WTC11 (cell line): ENCODE results near the gene CABP1. TPM values are rescaled to one million over a fixed set of nuclear protein-coding genes. Genes with fewer than 3 reads are reported as not detected.
"Not testable (repeated sequence)": the region's sequence is repeated elsewhere in the genome, so short reads cannot be mapped to it uniquely, and the experiment has no call there.

Experiments
- ATAC-seq: fragments of 200-7000 bp; cut with Tn5 transposase; 2 replicates; pipeline ENCODE4 v1.10.0; 2021; ENCODE audit warnings: mild to moderate bottlenecking, moderate library complexity
- CTCF ChIA-PET: fragments of 300-600 bp; sonication (Branson Sonifier 250); formaldehyde crosslinking; loops from one replicate; lab custom pipeline; 2021; ENCODE audit warnings: antibody characterized with exemption; lab: Charles Lee
- POLR2A ChIA-PET: fragments of 350-600 bp; sonication (Branson Sonifier 250); formaldehyde crosslinking; loops from one replicate; lab custom pipeline; 2021; ENCODE audit warnings: antibody characterized with exemption; lab: Charles Lee
- DNase-seq: peaks from one replicate; pipeline ENCODE4 v3.0.0; 2021; ENCODE audit warnings: low spot score
- H3K27ac Mint-ChIP-seq: 2 replicates; pipeline ENCODE4 v1.8.0; 2021; ENCODE audit warnings: mixed read lengths
- H3K27me3 Mint-ChIP-seq: 2 replicates; pipeline ENCODE4 v1.8.0; 2021; ENCODE audit warnings: low read depth, mild to moderate bottlenecking, moderate library complexity, mixed read lengths
- H3K36me3 Mint-ChIP-seq: 2 replicates; pipeline ENCODE4 v1.8.0; 2021; ENCODE audit warnings: mixed read lengths
- H3K4me1 Mint-ChIP-seq: 2 replicates; pipeline ENCODE4 v1.8.0; 2022; ENCODE audit warnings: mixed read lengths
- H3K4me3 Mint-ChIP-seq: 2 replicates; pipeline ENCODE4 v1.8.0; 2021; ENCODE audit warnings: mild to moderate bottlenecking, moderate library complexity, mixed read lengths
- H3K9me3 Mint-ChIP-seq: 2 replicates; pipeline ENCODE4 v1.8.0; 2021; ENCODE audit warnings: mixed read lengths
- CREB1 ChIP-seq: sonication (generic); formaldehyde crosslinking; IDR thresholded peaks from 2 replicates; pipeline ENCODE4 v1.8.0; 2023; ENCODE audit warnings: mild to moderate bottlenecking, missing genetic modification reagents
- CREM ChIP-seq: sonication (generic); formaldehyde crosslinking; IDR thresholded peaks from 2 replicates; pipeline ENCODE4 v1.8.1; 2022; ENCODE audit warnings: mild to moderate bottlenecking, missing genetic modification reagents, moderate library complexity
- FOXK1 ChIP-seq: sonication (generic); formaldehyde crosslinking; IDR thresholded peaks from 2 replicates; pipeline ENCODE4 v1.8.0; 2022; ENCODE audit warnings: mild to moderate bottlenecking, moderate library complexity, missing genetic modification reagents
- GTF2I ChIP-seq: fragments of 250-450 bp; sonication (Bioruptor Pico); conservative IDR thresholded peaks from 2 replicates; pipeline ENCODE4 v1.4.0; 2021; ENCODE audit warnings: mild to moderate bottlenecking
- IRF1 ChIP-seq: sonication (generic); formaldehyde crosslinking; IDR thresholded peaks from 2 replicates; pipeline ENCODE4 v1.8.0; 2023; ENCODE audit warnings: missing genetic modification reagents
- KAT7 ChIP-seq: sonication (generic); formaldehyde crosslinking; IDR thresholded peaks from 2 replicates; pipeline ENCODE4 v1.8.1; 2023; ENCODE audit warnings: missing genetic modification reagents, mild to moderate bottlenecking, borderline replicate concordance
- NFATC4 ChIP-seq: fragments of 250-450 bp; sonication (Bioruptor Pico); IDR thresholded peaks from 2 replicates; pipeline ENCODE4 v1.9.0; 2021; ENCODE audit warnings: mild to moderate bottlenecking
- NFE2L1 ChIP-seq: sonication (generic); formaldehyde crosslinking; IDR thresholded peaks from 2 replicates; pipeline ENCODE4 v1.8.1; 2023; ENCODE audit warnings: missing genetic modification reagents
- OVOL2 ChIP-seq: fragments of 250-450 bp; sonication (Bioruptor Pico); IDR thresholded peaks from 2 replicates; pipeline ENCODE4 v1.9.0; 2021; ENCODE audit warnings: mild to moderate bottlenecking, borderline replicate concordance
- RELA ChIP-seq: sonication (generic); formaldehyde crosslinking; IDR thresholded peaks from 2 replicates; pipeline ENCODE4 v1.8.1; 2022; ENCODE audit warnings: missing genetic modification reagents, mild to moderate bottlenecking, borderline replicate concordance
- RORB ChIP-seq: fragments of 250-450 bp; sonication (Bioruptor Pico); IDR thresholded peaks from 2 replicates; pipeline ENCODE4 v1.9.0; 2021; ENCODE audit warnings: mild to moderate bottlenecking
- SMAD3 ChIP-seq: sonication (generic); formaldehyde crosslinking; IDR thresholded peaks from 2 replicates; pipeline ENCODE4 v1.8.0; 2022; ENCODE audit warnings: missing genetic modification reagents, mild to moderate bottlenecking, borderline replicate concordance
- SP1 ChIP-seq: sonication (generic); formaldehyde crosslinking; conservative IDR thresholded peaks from 2 replicates; pipeline ENCODE4 v1.8.1; 2022; ENCODE audit warnings: missing genetic modification reagents
- TCF7 ChIP-seq: sonication (generic); formaldehyde crosslinking; IDR thresholded peaks from 2 replicates; pipeline ENCODE4 v1.8.0; 2022; ENCODE audit warnings: mild to moderate bottlenecking, low read depth, missing genetic modification reagents, moderate library complexity
- TEAD1 ChIP-seq: sonication (generic); formaldehyde crosslinking; IDR thresholded peaks from 2 replicates; pipeline ENCODE4 v1.8.0; 2022; ENCODE audit warnings: mild to moderate bottlenecking, missing genetic modification reagents
- USF1 ChIP-seq: sonication (generic); formaldehyde crosslinking; IDR thresholded peaks from 2 replicates; pipeline ENCODE4 v1.8.0; 2022; ENCODE audit warnings: mild to moderate bottlenecking, missing genetic modification reagents
- ZNF138 ChIP-seq: sonication (generic); formaldehyde crosslinking; conservative IDR thresholded peaks from 2 replicates; pipeline ENCODE4 v1.8.1; 2022; ENCODE audit warnings: mild to moderate bottlenecking, moderate library complexity, missing genetic modification reagents
- ZNF263 ChIP-seq: sonication (generic); formaldehyde crosslinking; IDR thresholded peaks from 2 replicates; pipeline ENCODE4 v1.8.1; 2022; ENCODE audit warnings: low read depth, mild to moderate bottlenecking, moderate library complexity, missing genetic modification reagents
- ZNF317 ChIP-seq: sonication (generic); formaldehyde crosslinking; IDR thresholded peaks from 2 replicates; pipeline ENCODE4 v1.8.1; 2023; ENCODE audit warnings: low read depth, mild to moderate bottlenecking, moderate library complexity, missing genetic modification reagents, borderline replicate concordance
- total RNA-seq: library from RNA; stranded (reverse); gene quantifications from 3 replicates; pipeline ENCODE4 v1.2.3, GENCODE V29; 2021
- TF ChIP-seq, protein P1 (sequence below): sonication (generic); formaldehyde crosslinking; IDR thresholded peaks from 2 replicates; pipeline ENCODE4 v1.8.1; 2022; ENCODE audit warnings: mild to moderate bottlenecking, missing genetic modification reagents, moderate library complexity, borderline replicate concordance
- TF ChIP-seq, protein P2 (sequence below): sonication (generic); formaldehyde crosslinking; IDR thresholded peaks from 2 replicates; pipeline ENCODE4 v1.8.1; 2022; ENCODE audit warnings: missing genetic modification reagents, borderline replicate concordance

CABP1 gene
- total RNA-seq, 1 experiment from 2014 or later = 14.1 TPM

GRCh38 chr12:120610560-120610959, 29.9 kb upstream of the CABP1 start:
- Mint-ChIP-seq H3K4me1 (no peaks in the 10 kb centered on the region), H3K27me3 (no peaks in the 10 kb centered on the region), H3K27ac (no peak overlapping the region), H3K4me3 (no peak overlapping the region), H3K9me3 (peaks cover 5% of the 10 kb centered on the region), H3K36me3 (no peaks in the 10 kb centered on the region)
- no peak for DNase-seq
- no peak for TF ChIP-seq OVOL2 (CRISPR knock-in tag)
- TF ChIP-seq CREB1 (CRISPR knock-in tag) = no peak
- TF ChIP-seq RELA = no peak
- TF ChIP-seq GTF2I = no peak
- no peak for TF ChIP-seq TCF7 (CRISPR knock-in tag)
- ChIA-PET CTCF (interaction anchor here (1.1 kb wide), 1 partner anchor 394 kb away, joined by 3 read pairs; no protein-coding TSS in a partner anchor), POLR2A (no interaction called here)
- ATAC-seq = no peak

GRCh38 chr12:120611534-120611933, 28.9 kb upstream of the CABP1 start:
- H3K4me1 Mint-ChIP-seq, H3K27ac Mint-ChIP-seq, H3K36me3 Mint-ChIP-seq, DNase-seq, H3K27me3 Mint-ChIP-seq, CTCF ChIA-PET, H3K9me3 Mint-ChIP-seq, ATAC-seq, H3K4me3 Mint-ChIP-seq, POLR2A ChIA-PET: not testable (repeated sequence)

DNA sequence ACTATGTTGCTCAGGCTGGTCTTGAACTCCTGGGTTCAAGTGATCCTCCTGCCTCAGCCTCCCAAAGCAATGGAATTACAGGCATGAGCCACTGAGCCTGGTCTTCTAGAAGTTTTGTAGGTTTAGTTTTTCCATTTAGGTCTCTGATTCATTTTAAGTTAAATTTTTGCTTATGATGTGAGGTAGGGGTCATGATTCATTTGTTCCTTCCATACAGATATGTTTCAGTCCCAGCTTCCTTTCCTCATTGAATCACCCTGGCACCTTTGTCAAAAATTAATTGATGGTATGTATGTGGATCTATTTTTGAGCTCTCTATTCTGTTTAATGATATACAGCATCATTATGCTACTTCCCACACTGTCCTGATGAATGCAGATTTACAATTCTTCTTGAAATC, 25.6 kb upstream of the CABP1 start:
- POLR2A ChIA-PET = no interaction called here
- TF ChIP-seq, protein P1, sequence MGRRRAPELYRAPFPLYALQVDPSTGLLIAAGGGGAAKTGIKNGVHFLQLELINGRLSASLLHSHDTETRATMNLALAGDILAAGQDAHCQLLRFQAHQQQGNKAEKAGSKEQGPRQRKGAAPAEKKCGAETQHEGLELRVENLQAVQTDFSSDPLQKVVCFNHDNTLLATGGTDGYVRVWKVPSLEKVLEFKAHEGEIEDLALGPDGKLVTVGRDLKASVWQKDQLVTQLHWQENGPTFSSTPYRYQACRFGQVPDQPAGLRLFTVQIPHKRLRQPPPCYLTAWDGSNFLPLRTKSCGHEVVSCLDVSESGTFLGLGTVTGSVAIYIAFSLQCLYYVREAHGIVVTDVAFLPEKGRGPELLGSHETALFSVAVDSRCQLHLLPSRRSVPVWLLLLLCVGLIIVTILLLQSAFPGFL (CRISPR knock-in tag) = no peak
- no peak for TF ChIP-seq IRF1 (CRISPR knock-in tag)
- no peak for TF ChIP-seq TEAD1 (CRISPR knock-in tag)
- TF ChIP-seq NFE2L1 (CRISPR knock-in tag) = no peak
- TF ChIP-seq ZNF138 (CRISPR knock-in tag) = no peak
- no peak for TF ChIP-seq RORB
- TF ChIP-seq USF1 (CRISPR knock-in tag) = no peak
- no peak for TF ChIP-seq NFATC4
- TF ChIP-seq ZNF317 (CRISPR knock-in tag) = no peak
- no peak for TF ChIP-seq SP1
- TF ChIP-seq SMAD3 = no peak
- no peak for TF ChIP-seq ZNF263 (CRISPR knock-in tag)
- TF ChIP-seq KAT7 (CRISPR knock-in tag) = no peak
- TF ChIP-seq CREM (CRISPR knock-in tag) = no peak
- TF ChIP-seq FOXK1 (CRISPR knock-in tag) = no peak
- TF ChIP-seq, protein P2, sequence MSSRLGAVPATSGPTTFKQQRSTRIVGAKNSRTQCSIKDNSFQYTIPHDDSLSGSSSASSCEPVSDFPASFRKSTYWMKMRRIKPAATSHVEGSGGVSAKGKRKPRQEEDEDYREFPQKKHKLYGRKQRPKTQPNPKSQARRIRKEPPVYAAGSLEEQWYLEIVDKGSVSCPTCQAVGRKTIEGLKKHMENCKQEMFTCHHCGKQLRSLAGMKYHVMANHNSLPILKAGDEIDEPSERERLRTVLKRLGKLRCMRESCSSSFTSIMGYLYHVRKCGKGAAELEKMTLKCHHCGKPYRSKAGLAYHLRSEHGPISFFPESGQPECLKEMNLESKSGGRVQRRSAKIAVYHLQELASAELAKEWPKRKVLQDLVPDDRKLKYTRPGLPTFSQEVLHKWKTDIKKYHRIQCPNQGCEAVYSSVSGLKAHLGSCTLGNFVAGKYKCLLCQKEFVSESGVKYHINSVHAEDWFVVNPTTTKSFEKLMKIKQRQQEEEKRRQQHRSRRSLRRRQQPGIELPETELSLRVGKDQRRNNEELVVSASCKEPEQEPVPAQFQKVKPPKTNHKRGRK (CRISPR knock-in tag) = no peak
- TF ChIP-seq, all 79 proteins: peak for 0
- no peak overlapping the region for H3K4me3 Mint-ChIP-seq
- ATAC-seq = no peak
- peaks cover 4% of the 10 kb centered on the region; the same call in 1 of the 2 replicates for H3K9me3 Mint-ChIP-seq
- no peak overlapping the region for H3K27ac Mint-ChIP-seq
- peaks cover 2% of the 10 kb centered on the region; the same call in 1 of the 2 replicates for H3K27me3 Mint-ChIP-seq
- DNase-seq = no peak
- CTCF ChIA-PET = interaction anchor here (1.1 kb wide), 1 partner anchor 35 kb away, joined by 3 read pairs; no protein-coding TSS in a partner anchor
- no peaks in the 10 kb centered on the region for H3K36me3 Mint-ChIP-seq
- H3K4me1 Mint-ChIP-seq = peaks cover 10% of the 10 kb centered on the region

DNA sequence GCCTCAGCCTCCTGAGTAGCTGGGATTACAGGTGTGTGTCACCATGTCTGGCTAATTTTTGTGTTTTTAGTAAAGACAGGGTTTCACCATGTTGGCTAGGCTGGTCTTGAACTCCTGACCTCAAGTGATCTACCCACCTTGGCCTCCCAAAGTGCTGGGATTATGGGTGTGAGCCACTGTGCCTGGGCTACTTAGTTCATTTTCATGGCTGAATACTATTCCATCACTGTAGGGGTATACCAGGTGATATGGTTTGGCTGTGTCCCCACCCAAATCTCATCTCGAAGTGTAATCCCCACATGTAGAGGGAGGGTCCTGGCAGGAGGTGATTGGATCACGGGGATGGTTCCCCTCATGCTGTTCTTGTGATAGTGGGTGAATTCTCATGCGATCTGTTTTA, 23.2 kb upstream of the CABP1 start:
- CTCF ChIA-PET, H3K36me3 Mint-ChIP-seq, H3K4me3 Mint-ChIP-seq, POLR2A ChIA-PET, DNase-seq, H3K9me3 Mint-ChIP-seq, ATAC-seq, H3K27ac Mint-ChIP-seq, H3K27me3 Mint-ChIP-seq: not testable (repeated sequence)
- peaks cover 13% of the 10 kb centered on the region for H3K4me1 Mint-ChIP-seq
